Glomerular endothelial cell (primary cell): Measurements from ENCODE around the gene ZP1. TPM values are rescaled to one million over a fixed set of nuclear protein-coding genes. Genes with fewer than 3 reads are reported as not detected.

Experiments used
- DNase-seq: peaks from one replicate; pipeline ENCODE4 v3.0.0-alpha.2; 2011; ENCODE audit warnings: low read depth, low spot score; ENCODE audit errors: extremely low read depth
- total RNA-seq: library from RNA; depleted of rRNA; stranded (reverse); fragments of >200 nt; gene quantifications from 2 replicates; pipeline ENCODE4 v1.2.3, GENCODE V29; 2015

ZP1 gene
- total RNA-seq, 1 donor from 2014 or later = not detected

GRCh38 chr11:60857378-60858232 lies 9.7 kb upstream of the ZP1 start:
- no peak for DNase-seq

- DNase-seq = no peak
Measured at GRCh38 chr11:60858236-60858635, 9.1 kb upstream of the ZP1 start.

GRCh38 chr11:60858731-60859464 lies 8.4 kb upstream of the ZP1 start:
- DNase-seq = no peak

- no peak for DNase-seq
Measured at GRCh38 chr11:60859616-60860250, 7.6 kb upstream of the ZP1 start.

- no peak for DNase-seq
Measured at GRCh38 chr11:60860943-60861342, 6.4 kb upstream of the ZP1 start.

- no peak for DNase-seq
Measured at GRCh38 chr11:60862171-60862570, 5.2 kb upstream of the ZP1 start.

- DNase-seq = no peak
Measured at GRCh38 chr11:60863550-60864521, 3.5 kb upstream of the ZP1 start.

GRCh38 chr11:60864856-60865513 lies 2.4 kb upstream of the ZP1 start:
- DNase-seq = no peak

- DNase-seq = no peak
Measured at GRCh38 chr11:60867871-60868681, 734 bp downstream of the ZP1 start.

GRCh38 chr11:60868682-60869450 lies 1.5 kb downstream of the ZP1 start:
- DNase-seq = no peak

- no peak for DNase-seq
Measured at GRCh38 chr11:60869451-60869825, 2.1 kb downstream of the ZP1 start.

GRCh38 chr11:60870276-60870675 lies 2.9 kb downstream of the ZP1 start:
- no peak for DNase-seq

GRCh38 chr11:60870733-60871377 lies 3.5 kb downstream of the ZP1 start:
- DNase-seq = no peak

- no peak for DNase-seq
Measured at GRCh38 chr11:60871378-60872061, 4.2 kb downstream of the ZP1 start.

- DNase-seq = no peak
Measured at GRCh38 chr11:60872124-60872960, 5.0 kb downstream of the ZP1 start.

- no peak for DNase-seq
Measured at GRCh38 chr11:60872961-60873524, 5.7 kb downstream of the ZP1 start.
